ENCODE results near the gene STARD3NL.
"Not testable (repeated sequence)": the region's sequence is repeated elsewhere in the genome, so short reads cannot be mapped to it uniquely, and the experiment has no call there.

STARD3NL gene

DNA sequence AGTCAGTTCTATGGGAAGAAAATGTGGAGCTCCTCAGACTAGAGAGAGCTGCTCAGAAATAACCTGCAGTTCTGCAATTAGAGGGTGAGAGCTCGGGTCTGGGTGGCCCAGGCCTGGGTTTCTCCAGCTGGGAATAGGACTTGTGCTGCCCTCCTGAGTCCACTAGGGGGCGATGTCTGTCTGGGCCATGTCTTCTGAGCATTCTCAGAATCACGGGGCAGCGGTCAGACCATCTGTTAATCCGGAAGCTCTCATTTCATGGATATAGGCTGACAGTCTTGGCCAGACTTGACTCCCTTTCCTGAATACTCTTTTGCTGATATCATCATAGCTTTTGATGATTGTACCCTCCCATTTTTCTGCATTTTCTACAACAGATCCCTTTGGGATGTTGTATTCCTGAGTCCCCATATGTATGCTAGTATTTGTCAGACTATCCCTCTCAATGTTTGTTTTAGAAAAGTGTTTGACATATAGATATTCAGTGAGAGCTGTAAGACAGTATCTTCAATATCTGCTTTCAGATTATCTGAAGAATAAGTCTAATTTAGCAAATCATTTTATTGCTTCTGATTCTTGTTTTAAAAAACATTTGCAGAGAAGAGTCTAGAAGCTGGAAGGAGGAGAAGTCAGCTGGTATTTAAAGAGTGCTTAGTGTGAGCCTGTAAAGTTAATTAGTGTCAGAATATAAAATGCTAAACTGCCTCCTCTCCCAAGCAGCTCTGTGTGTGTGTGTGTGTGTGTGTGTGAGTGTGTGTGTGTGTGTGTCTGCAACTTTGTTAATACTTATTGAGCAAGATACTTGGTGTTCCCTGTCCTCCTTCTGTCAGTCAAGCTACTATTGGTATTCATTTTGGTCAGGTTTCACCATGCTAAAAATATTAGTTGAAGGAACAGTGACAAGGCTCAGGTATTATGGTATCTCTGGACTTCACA, 38.0 kb downstream of the STARD3NL start:
- in situ Hi-C loops (cut with MboI; ENCODE audit: low sequenced_read_pairs), result loop anchor here (25.0 kb wide), 1 partner anchor 304 kb away; the partner anchor contains the start of genes EPDR1 and SFRP4

DNA sequence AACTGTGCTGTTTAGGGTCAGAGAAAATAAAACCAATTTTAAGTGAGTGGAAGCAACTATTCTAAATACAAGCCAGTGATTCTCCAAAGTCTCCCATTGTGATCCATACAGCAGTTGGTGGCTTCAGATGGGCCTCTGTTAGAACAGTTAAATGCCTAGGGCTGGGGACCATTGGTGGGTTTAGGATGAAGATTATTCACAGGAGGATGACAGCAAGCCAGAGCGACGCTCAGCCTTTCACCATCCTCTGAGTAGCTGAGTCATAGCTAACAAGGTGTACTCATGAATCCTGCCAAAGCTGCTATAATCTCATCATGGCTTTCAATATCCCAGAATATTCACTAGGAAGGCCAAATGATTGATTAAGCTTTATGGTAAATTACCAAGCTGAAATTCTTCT, 39.6 kb downstream of the STARD3NL start:
- in situ Hi-C loops (cut with MboI; ENCODE audit: low sequenced_read_pairs), result loop anchor here (25.0 kb wide), 1 partner anchor 305 kb away; the partner anchor contains the start of genes EPDR1 and SFRP4

DNA sequence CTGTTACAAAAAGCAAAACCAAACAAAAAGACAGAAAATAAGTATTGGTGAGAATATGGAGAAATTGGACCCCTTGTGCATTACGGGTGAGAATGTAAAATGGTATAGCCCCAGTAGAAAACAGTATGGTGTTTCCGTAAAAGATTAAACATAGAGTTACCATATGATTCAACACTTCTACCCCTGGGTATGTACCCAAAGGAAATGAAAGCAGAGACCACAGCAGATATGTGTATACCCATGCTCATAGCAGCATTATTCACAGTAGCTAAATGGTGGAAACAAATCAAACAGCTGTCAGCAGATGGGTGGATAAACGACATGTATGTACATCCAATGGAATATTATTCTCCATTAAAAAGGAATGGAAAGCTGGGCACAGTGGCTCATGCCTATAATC, 42.4 kb downstream of the STARD3NL start:
- in situ Hi-C loops (cut with MboI; ENCODE audit: low sequenced_read_pairs), result loop anchor here (10.0 to 25.0 kb wide), 3 partner anchors 114 to 308 kb away; partner anchors contain the start of genes EPDR1 and SFRP4

DNA sequence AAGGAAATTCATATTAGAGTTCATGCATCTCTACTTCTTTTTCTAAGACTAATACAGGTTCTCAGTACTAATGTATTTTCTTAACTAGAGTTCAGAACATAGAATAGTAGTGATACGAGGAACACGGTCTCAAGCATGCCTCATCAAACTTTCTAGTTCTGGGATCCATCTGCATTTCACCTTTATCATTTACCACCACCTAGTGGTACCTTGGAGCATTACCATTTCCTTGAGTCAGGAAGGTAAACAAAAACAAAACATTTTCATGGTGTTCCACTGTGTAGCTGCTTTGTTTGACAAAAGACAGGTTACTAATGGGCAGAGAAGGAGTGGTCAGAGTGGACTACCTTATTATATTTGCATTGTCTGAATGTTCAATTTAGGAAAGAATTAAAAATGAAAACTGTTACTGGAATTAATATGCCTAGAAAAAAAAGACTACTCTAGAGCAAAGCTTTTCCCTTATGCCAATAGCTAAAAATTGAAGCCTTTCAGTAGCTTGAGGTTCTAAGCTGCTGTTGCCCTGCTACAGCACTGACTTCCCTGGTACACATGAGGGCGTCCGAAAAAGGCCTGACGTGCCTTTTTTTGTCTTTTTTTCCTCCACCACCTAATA, 44.5 kb downstream of the STARD3NL start:
- in situ Hi-C loops (cut with MboI; ENCODE audit: low sequenced_read_pairs), result loop anchor here (10.0 to 25.0 kb wide), 3 partner anchors 112 to 310 kb away; partner anchors contain the start of genes EPDR1 and SFRP4

DNA sequence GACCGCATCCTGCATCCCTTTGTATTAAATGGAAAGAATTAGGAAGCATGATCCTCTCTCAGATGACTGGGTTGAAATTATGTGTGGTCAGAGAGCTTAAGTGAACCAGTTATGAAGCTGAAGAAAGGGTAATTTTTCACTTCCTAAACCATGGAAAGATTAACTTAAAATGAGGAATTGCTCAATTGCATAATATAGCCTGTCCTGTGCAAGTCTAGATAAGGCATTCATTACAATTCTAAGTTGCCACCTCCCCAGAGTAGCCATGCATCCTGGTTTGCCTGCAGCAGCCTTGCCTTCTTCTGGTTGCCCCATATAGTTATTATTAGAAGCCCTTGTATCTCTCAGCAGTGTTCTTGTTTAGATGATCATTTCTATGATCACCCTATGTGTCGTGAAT, 45.3 kb downstream of the STARD3NL start:
- in situ Hi-C loops (cut with MboI; ENCODE audit: low sequenced_read_pairs), result loop anchor here (10.0 to 25.0 kb wide), 3 partner anchors 111 to 311 kb away; partner anchors contain the start of genes EPDR1 and SFRP4

DNA sequence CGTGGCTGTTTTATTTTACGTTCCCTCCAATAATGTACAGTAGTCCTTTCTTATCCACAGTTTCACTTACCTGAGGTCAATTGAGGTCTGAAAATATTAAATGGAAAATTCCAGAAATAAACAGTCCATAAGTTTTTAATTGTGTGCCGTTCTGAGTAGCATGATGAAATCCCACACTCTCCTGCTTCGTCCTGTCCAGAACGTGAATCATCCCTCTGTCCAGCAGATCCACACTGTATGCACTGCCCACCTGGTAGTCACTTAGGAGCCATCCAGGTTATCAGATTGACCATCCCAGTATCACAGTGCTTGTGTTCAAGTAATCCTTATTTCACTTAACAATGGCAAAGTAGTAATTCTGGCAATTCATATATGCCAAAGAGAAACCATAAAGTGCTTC, 46.3 kb downstream of the STARD3NL start:
- in situ Hi-C loops (cut with MboI; ENCODE audit: low sequenced_read_pairs), result loop anchor here (10.0 to 25.0 kb wide), 3 partner anchors 110 to 312 kb away; partner anchors contain the start of genes EPDR1 and SFRP4

DNA sequence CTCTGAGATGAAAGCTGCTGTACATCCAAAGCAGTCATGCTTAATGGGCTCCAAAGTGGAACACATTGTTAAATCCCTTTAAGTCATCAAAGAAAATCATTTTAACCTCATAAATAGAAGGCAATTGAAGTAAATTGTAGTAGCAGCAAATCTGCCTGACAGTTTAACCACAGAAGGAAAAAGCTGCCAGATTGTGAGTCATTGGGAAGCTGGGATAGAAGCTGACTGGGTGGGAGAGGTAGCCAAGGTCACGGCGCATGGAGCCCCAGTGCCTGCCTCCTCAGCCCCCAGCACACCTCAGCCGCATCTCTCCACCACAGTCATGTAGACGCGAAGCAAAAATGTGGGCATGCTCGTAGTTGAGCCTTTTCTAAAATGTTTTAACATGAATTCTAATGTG, 51.3 kb downstream of the STARD3NL start:
- in situ Hi-C loops (cut with MboI; ENCODE audit: low sequenced_read_pairs), result loop anchor here (10.0 kb wide), 2 partner anchors 105 to 125 kb away; no protein-coding TSS in a partner anchor

DNA sequence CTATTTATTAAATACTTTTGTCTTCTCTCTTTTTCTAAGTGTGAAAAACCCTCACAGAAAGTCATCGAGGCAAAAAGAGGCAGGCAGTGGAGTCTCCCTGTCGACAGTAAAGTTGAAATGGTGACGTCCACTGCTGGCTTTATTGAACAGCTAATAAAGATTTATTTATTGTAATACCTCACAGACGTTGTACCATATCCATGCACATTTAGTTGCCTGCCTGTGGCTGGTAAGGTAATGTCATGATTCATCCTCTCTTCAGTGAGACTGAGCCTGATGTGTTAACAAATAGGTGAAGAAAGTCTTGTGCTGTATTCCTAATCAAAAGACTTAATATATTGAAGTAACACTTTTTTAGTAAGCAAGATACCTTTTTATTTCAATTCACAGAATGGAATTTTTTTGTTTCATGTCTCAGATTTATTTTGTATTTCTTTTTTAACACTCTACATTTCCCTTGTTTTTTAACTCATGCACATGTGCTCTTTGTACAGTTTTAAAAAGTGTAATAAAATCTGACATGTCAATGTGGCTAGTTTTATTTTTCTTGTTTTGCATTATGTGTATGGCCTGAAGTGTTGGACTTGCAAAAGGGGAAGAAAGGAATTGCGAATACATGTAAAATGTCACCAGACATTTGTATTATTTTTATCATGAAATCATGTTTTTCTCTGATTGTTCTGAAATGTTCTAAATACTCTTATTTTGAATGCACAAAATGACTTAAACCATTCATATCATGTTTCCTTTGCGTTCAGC, 52.0 kb downstream of the STARD3NL start:
- in situ Hi-C loops (cut with MboI; ENCODE audit: low sequenced_read_pairs), result loop anchor here (10.0 kb wide), 2 partner anchors 105 to 125 kb away; no protein-coding TSS in a partner anchor

DNA sequence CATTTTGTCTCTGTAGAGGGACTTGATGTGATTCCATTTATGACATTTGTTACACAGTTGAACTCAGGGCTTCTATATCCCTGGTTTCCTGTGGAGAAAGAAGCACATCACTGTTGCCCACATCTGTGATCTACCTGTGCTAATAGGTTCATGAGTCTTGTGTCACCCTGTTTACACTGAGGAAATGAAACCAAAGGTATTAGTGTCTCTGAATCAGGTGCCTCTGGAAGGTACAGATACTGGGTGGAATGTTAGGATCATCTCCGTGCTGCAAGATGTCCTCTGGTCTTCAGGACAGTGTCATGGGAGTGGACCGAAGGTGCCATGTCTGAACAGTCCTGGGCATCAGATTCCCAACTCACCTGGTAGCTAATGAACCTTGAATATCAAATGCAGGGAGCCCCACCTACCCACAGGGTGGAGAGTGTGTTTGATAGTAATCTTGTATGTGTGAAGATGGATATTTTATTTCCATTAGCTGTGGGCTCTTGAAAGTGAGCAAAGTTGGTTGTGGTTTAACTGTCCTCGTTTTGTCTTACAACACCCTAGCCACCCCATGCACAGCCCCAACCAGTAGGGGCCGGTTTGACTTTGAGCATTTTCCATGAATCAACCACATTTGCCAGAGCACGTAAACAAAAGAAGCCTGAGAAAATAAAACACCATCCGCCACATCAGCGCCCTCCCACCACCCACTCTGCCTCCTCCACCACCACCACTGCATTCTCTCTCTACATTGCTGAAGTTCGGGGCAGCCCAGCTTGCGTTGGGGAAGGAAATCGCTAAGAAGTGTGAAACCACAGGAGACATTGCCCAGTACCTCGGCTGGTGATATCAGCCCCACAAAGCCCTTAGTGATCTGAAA, 54.7 kb downstream of the STARD3NL start:
- in situ Hi-C loops (cut with MboI; ENCODE audit: low sequenced_read_pairs), result no loop called here

DNA sequence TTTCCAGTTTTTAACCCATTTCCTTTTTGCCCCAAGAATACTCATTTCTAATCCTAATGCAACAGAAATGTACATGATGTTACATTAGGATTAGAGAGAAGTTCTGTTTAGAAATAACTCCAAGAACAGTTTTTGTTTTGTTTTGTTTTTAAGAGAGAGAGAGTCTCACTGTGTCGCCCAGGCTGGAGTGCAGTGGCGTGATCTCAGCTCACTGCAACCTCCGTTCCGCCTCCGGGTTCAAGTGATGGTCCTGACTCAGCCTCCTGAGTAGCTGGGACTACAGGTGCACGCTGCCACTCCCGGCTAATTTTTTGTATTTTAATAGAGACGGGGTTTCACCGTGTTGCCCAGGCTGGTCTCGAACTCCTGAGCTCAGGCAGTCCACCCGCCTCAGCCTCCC, 56.7 kb downstream of the STARD3NL start:
- in situ Hi-C loops (cut with MboI; ENCODE audit: low sequenced_read_pairs), result not testable (repeated sequence)

DNA sequence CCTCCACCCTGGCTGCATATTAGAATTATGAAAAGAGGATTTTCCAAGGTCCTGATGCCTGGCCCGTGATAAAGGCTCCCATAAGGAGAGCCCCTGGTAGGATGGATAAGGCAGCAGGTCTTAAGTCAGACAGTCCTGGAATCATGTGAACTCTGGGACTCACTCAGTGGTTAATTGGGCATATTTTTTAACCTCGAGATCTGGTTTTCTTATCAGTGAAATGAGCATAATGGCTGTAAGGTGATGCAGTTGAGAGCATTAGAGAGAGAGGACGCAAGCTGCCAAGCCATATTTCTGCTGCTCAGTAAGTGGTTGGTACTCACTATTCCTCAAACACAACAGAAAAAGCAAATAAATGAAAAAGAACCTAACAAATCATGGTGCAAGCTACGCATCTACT, 57.6 kb downstream of the STARD3NL start:
- in situ Hi-C loops (cut with MboI; ENCODE audit: low sequenced_read_pairs), result no loop called here

DNA sequence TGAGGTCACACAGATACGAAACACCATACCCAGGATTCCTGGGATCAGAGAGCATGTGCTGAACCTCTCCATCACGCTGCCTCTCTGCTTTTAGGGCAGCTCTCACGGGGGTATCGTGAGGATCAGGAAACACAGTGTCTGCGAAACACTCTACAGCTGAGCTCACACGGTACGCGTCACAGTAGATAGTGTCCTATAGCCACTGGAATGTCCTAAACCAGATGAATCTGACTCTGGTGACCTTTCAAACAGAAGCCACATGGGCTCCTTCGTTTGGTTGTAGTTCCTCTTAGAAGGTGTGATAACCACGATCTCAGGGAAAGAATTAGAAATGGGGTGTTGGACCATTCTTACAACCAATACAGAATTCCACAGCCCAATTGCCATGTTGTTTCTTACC, 61.1 kb downstream of the STARD3NL start:
- in situ Hi-C loops (cut with MboI; ENCODE audit: low sequenced_read_pairs), result not testable (repeated sequence)

DNA sequence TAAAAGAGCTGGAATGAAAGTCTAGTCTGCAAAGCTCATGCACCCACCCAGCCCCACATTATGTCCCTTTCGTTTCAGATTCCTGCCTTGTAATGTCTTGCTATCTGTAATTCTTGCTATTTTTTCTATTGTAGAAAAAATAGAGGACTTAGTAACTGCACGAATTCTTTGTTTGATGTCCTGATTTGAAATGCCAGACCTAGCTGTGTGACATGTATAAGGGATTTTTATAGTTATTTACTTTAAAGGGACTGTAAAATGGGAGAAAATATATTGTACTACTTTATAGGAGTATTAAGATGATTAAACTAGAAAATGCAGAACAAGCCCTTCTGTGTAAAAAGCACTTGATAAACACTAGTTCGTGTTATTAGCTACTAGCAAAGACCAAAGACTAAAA, 63.0 kb downstream of the STARD3NL start:
- in situ Hi-C loops (cut with MboI; ENCODE audit: low sequenced_read_pairs), result no loop called here

DNA sequence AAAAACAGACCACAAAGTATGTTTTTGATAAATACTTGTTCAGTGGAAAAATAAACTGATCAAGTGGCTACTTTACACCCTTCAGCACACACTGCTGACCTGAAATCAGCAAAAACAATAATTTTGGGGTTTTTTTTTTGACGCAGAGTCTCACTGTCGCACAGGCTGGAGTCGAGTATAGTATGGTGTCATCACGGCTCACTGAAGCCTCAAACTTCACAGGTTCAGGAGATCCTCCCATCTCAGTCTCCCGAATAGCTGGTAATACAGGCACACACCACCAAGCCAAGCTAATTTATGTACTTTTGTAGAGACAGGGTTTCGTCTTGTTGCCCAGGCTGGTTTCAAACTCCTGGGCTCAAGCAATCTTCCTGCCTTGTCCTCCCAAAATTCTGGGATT, 64.8 kb downstream of the STARD3NL start:
- in situ Hi-C loops (cut with MboI; ENCODE audit: low sequenced_read_pairs), result no loop called here

DNA sequence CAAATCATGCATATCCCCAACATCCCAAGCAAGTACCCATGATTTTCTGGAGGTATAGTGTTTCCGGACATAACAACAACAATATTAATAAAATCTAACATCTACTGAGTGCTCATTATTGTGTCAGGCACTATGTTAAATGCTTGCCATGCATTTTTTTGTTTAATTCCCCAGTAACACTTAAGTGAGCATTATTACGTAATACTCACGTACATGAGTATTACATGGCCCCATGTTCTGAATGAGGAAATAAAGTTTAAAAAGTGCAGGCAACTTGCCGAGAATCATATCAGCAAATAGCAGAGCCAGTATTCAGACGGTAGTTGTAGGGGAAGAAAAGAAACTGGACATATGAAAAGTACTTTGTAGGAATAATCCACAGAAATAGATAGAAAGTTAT, 65.3 kb downstream of the STARD3NL start:
- in situ Hi-C loops (cut with MboI; ENCODE audit: low sequenced_read_pairs), result not testable (repeated sequence)

DNA sequence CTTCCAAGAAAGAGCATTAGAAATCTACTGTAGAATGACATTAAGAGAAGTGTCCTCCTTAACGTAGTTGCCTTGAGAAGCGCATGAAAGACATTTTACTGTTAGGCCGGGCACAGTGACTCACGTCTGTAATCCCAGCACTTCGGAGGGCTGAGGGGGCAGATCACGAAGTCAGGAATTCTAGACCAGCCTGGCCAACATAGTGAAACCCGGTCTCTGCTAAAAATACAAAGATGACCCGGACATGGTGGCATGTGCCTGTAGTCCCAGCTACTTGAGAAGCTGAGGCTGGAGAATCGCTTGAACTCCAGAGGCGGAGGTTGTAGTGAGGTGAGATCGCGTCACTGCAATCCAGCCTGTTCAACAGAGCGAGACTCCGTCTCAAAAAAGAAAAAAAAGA, 66.5 kb downstream of the STARD3NL start:
- in situ Hi-C loops (cut with MboI; ENCODE audit: low sequenced_read_pairs), result no loop called here

DNA sequence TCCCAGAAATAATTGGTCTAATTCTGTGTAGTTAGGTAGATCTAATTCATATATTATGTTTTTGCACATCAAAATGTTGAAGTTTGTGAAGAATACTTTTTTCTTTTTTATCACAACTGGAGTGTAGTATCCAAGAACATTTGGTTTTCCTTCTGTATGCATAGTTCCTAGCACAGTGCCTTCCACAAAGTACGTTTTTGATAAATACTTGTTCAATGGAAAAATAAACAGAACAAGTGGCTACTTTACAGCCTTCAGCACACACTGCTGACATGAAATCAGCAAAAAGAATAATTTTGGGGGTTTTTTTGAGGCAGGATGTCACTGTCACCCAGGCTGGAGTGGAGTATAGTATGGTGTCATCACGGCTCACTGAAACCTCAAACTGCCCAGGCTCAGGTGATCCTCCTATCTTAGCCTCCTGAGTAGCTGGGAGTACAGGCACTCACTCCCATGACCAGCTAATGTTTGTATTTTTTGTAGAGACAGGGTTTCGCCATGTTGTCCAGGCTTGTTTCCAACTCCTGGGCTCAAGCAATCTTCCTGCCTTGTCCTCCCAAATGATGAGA, 67.4 kb downstream of the STARD3NL start:
- in situ Hi-C loops (cut with MboI; ENCODE audit: low sequenced_read_pairs), result no loop called here

DNA sequence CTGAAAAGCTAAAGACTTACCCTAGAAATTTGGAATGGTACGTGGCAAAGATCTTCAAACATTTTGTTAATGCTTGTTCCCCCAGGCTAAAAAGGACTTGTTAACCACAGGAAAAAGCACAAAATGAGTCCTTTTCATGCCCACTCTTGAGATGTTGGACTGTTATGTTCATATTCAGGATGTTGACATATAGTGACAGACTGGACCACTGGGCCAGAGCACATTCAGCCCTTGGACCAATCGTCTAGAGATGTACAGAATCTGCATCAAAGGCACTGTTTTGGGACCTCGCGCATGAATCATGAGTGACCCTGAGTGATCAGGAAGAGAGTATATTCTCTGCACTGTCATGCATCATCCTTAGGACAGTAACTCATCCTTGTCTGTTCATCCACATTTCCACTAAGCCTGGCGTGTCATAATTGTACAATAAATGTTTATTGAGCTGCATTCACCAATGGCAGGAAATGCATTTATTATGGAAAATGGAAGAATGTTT, 70.1 kb downstream of the STARD3NL start:
- in situ Hi-C loops (cut with MboI; ENCODE audit: low sequenced_read_pairs), result no loop called here

DNA sequence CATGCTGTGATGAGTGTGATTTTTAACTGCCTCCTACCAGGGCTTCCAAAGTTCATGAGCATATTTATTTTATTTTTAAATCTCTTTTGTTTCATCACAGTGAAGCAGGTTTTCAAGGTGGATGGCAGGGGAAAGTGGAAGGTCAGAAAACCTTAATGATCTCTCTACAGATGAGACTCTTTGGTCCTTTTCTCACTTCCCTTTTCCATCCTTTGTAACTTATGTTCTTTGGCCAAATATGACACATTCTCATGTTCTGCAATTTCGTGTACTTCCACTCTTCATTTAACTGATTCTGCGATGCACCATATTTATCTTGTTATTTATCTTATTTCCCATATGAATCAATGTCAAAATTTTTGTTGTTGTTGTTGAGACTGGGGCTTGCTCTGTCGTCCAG, 71.8 kb downstream of the STARD3NL start:
- in situ Hi-C loops (cut with MboI; ENCODE audit: low sequenced_read_pairs), result not testable (repeated sequence)
